Loucy (cell line): ENCODE results near the gene SPAG17.

Experiments
- EZH2phosphoT487 ChIP-seq: fragments of 200-600 bp; IDR thresholded peaks from 2 replicates; pipeline ENCODE4 v1.6.1; 2018; ENCODE audit warnings: antibody characterized with exemption, mild to moderate bottlenecking, moderate library complexity, borderline replicate concordance
- TF ChIP-seq, protein P1 (sequence below): fragments of 200-600 bp; sonication (generic); conservative IDR thresholded peaks from 2 replicates; pipeline ENCODE4 v1.5.1; 2014; ENCODE audit warnings: mild to moderate bottlenecking, antibody characterized with exemption, low read length

- TF ChIP-seq EZH2phosphoT487: no peak
- TF ChIP-seq, protein P1, sequence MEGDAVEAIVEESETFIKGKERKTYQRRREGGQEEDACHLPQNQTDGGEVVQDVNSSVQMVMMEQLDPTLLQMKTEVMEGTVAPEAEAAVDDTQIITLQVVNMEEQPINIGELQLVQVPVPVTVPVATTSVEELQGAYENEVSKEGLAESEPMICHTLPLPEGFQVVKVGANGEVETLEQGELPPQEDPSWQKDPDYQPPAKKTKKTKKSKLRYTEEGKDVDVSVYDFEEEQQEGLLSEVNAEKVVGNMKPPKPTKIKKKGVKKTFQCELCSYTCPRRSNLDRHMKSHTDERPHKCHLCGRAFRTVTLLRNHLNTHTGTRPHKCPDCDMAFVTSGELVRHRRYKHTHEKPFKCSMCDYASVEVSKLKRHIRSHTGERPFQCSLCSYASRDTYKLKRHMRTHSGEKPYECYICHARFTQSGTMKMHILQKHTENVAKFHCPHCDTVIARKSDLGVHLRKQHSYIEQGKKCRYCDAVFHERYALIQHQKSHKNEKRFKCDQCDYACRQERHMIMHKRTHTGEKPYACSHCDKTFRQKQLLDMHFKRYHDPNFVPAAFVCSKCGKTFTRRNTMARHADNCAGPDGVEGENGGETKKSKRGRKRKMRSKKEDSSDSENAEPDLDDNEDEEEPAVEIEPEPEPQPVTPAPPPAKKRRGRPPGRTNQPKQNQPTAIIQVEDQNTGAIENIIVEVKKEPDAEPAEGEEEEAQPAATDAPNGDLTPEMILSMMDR: no peak
Observed at GRCh38 chr1:117925981-117926380, 259.0 kb downstream of the SPAG17 start.
